GM19099 (cell line): Measurements from ENCODE around the gene BABAM1.

ENCODE experiments used
- POLR2A ChIP-seq: IDR thresholded peaks from 3 replicates; pipeline ENCODE4 v1.6.1; 2011; ENCODE audit warnings: low read depth; ENCODE audit not compliant: insufficient read length; ENCODE audit errors: extremely low read depth

The BABAM1 gene

GRCh38 chr19:17302391-17303166 is 35.3 kb downstream of the BABAM1 start:
- TF ChIP-seq POLR2A = no peak

- TF ChIP-seq POLR2A = peak; percentile 59
Observed at GRCh38 chr19:17303167-17303939, 36.1 kb downstream of the BABAM1 start, which contains the start of gene ABHD8. TSS of gene ABHD8 (minus strand) at chr19:17303425. CDS start at chr19:17301616, 1,809 bp downstream.

GRCh38 chr19:17303940-17304267 is 36.7 kb downstream of the BABAM1 start:
- no peak for TF ChIP-seq POLR2A

GRCh38 chr19:17304386-17305215 is 37.4 kb downstream of the BABAM1 start:
- no peak for TF ChIP-seq POLR2A

GRCh38 chr19:17305216-17305516 is 37.9 kb downstream of the BABAM1 start:
- no peak for TF ChIP-seq POLR2A

- peak; percentile 72 for TF ChIP-seq POLR2A
Observed at GRCh38 chr19:17305517-17306284, 38.5 kb downstream of the BABAM1 start, which contains the start of gene MRPL34. TSS of gene MRPL34 (plus strand) at chr19:17305872. CDS start at chr19:17305893, 21 bp downstream.

- no peak for TF ChIP-seq POLR2A
Observed at GRCh38 chr19:17306285-17306714, 39.1 kb downstream of the BABAM1 start.

- no peak for TF ChIP-seq POLR2A
Observed at GRCh38 chr19:17307876-17308377, 40.7 kb downstream of the BABAM1 start.

- peak; percentile 74 for TF ChIP-seq POLR2A
Observed at GRCh38 chr19:17309198-17309964, 42.1 kb downstream of the BABAM1 start, which contains the start of gene DDA1. TSS of gene DDA1 (plus strand) at chr19:17309563. CDS start at chr19:17309655, 92 bp downstream.

GRCh38 chr19:17309965-17310461 is 42.8 kb downstream of the BABAM1 start:
- no peak for TF ChIP-seq POLR2A

- no peak for TF ChIP-seq POLR2A
Observed at GRCh38 chr19:17311455-17312188, 44.4 kb downstream of the BABAM1 start.

- no peak for TF ChIP-seq POLR2A
Observed at GRCh38 chr19:17312189-17313113, 45.2 kb downstream of the BABAM1 start.

GRCh38 chr19:17314007-17314593 is 46.9 kb downstream of the BABAM1 start:
- TF ChIP-seq POLR2A = no peak
